Testis (tissue), 3 donors: ENCODE results near the gene TWIST1. TPM values are rescaled to one million over a fixed set of nuclear protein-coding genes. Genes with fewer than 3 reads are reported as not detected.
A peak's percentile ranks its signal among the peaks of the same experiment; 100 is the strongest.

Experiments
- DNase-seq: peaks from one replicate; pipeline ENCODE4 v3.0.0-alpha.2; 2019
- H3K27ac ChIP-seq, 2 donors: fragments of 200-600 bp; sonication (generic); one replicate each; pipeline ENCODE4 v1.5.1; 2019
- H3K27me3 ChIP-seq: fragments of 200-600 bp; sonication (generic); one replicate; pipeline ENCODE4 v1.5.1; 2019
- H3K36me3 ChIP-seq: fragments of 200-600 bp; sonication (generic); one replicate; pipeline ENCODE4 v1.5.1; 2017; ENCODE audit warnings: low read depth; ENCODE audit errors: missing control alignments
- H3K4me1 ChIP-seq: fragments of 200-600 bp; sonication (generic); one replicate; pipeline ENCODE4 v1.5.1; 2019
- H3K4me3 ChIP-seq, 2 donors: fragments of 200-600 bp; sonication (generic); one replicate each; pipeline ENCODE4 v1.5.1; 2017 to 2019
- H3K9me3 ChIP-seq: fragments of 200-600 bp; sonication (generic); one replicate; pipeline ENCODE4 v1.5.1; 2017
- POLR2A ChIP-seq: fragments of 450-650 bp; IDR thresholded peaks from one replicate; pipeline ENCODE4 v1.6.1; 2017; ENCODE audit warnings: antibody characterized with exemption, mild to moderate bottlenecking, moderate library complexity
- WGBS, 2 donors: methylation state at CpG; one replicate each; pipeline ENCODE4 v1.1.5; 2018; 5-methylcytosine and 5-hydroxymethylcytosine counted together
- intact Hi-C: fragments of 100-400 bp; cut with DNase I; formaldehyde crosslinking; loops from one replicate; pipeline ENCODE4 v1.15.1; 2023; ENCODE audit warnings: low total_unique reads
- polyA plus RNA-seq: library from polyadenylated mRNA; stranded (reverse); fragments of 350-450 nt; fragmentation: Illumina TruSeq; extraction: RNeasy Lipid Tissue Mini Kit (QIAGEN cat#74804); gene quantifications from one replicate; pipeline ENCODE4 v1.2.3, GENCODE V29; 2014; ENCODE audit warnings: low read depth, low replicate concordance; ENCODE audit not compliant: insufficient read depth
- total RNA-seq, 2 donors: library from RNA; depleted of rRNA; stranded (reverse); fragments of >200 nt; gene quantifications; one replicate each; pipeline ENCODE4 v1.2.3, GENCODE V29; 2016
- TF ChIP-seq, protein P1 (sequence below), 3 experiments: fragments of 450-650 bp in 2 of 3; fragments of 200-600 bp in 1 of 3; sonication (generic) in 1 of 3; IDR thresholded peaks; one replicate each; pipeline ENCODE4 v1.5.1; 2016 to 2019; ENCODE audit warnings: antibody characterized with exemption in 3 of 3, mild to moderate bottlenecking in 2 of 3, moderate library complexity in 1 of 3

The TWIST1 gene
- total and polyA plus RNA-seq, 3 donors from 2014 or later, result 5.2 to 22.5 (median 11.7) TPM

DNA sequence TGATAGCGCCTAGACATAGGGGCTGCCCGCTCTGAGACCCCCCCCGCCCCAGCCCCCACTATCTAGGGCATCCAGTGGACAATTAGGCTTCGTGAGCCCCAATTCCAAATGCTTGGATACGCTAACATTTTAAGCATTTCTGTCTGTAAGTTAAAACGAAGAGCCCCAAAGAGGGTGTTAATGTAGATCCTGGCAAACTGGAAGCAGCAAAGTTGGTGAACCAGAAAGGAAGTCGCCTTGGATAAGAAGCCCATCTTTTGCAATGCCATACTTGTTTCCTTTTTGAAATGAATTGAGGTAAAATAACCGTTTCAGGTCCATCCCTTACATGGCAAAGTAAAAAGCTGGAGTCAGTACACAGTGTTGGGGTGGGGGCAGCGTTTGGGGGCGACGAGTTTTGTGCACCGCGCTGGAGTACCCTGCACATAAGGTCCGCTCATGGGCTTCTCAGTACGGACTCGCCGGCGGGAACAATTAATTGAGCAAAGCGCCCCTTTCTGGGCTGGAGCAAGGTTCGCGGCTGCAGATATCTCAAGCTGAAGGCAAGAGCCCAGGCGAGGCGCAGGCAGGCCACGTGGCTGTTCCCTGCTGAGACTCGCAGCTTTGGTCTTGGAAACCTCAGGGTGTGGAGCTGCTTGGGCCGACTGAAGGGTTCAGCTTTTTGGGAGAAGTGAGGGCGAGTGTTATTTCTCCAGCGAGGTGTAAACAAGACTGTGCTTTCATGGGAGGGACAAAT, 1.4 kb upstream of the TWIST1 start:
- no peak for TF ChIP-seq POLR2A
- TF ChIP-seq, protein P1, sequence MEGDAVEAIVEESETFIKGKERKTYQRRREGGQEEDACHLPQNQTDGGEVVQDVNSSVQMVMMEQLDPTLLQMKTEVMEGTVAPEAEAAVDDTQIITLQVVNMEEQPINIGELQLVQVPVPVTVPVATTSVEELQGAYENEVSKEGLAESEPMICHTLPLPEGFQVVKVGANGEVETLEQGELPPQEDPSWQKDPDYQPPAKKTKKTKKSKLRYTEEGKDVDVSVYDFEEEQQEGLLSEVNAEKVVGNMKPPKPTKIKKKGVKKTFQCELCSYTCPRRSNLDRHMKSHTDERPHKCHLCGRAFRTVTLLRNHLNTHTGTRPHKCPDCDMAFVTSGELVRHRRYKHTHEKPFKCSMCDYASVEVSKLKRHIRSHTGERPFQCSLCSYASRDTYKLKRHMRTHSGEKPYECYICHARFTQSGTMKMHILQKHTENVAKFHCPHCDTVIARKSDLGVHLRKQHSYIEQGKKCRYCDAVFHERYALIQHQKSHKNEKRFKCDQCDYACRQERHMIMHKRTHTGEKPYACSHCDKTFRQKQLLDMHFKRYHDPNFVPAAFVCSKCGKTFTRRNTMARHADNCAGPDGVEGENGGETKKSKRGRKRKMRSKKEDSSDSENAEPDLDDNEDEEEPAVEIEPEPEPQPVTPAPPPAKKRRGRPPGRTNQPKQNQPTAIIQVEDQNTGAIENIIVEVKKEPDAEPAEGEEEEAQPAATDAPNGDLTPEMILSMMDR (IDR thresholded peaks at IDR 0.05), result no peak
- 38 to 43% methylated on average over 25 to 28 of the region's 28 CpGs for WGBS, 2 donors

DNA sequence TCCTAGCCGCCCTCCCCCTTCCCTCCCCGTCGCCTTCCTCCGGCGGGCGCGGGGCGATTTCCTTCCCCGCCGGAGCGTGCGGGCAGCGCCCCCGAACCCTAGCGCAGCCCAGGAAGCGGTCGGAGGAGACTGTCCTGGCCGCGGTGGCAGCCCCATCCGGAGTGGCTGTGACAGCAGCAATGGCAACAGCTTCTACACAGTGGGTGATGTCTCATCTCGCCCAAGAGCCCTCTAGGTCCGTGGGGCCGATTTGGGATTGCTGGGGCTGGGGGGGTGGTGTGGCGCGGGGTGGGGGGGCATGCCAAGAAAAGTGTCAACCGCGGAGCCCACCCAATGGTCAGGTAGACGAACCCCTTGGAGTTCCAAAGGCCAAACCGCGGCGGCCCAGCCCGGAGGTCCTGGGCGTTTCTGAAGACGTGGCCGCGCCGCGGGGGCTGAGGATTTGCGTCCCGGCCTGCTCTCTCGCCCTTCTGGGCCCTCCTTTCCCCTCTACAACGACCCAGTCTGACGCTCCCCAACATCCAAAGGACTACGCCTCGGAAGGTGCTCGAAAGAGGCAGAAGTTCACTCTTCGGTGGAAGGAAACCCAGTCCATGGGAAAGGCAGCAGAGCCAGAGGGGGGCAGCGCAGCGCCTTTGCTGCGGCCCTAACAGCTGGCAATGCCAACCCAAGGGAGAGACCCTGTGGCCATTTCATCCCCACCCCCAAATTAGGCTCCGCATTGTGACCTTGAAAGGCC, 603 bp upstream of the TWIST1 start:
- intact Hi-C loops, result no loop called here
- 4 to 5% methylated on average over 4 to 50 of the region's 51 CpGs for WGBS, 2 donors
- TF ChIP-seq, protein P1 (IDR thresholded peaks at IDR 0.05), result no peak
- no peak for TF ChIP-seq POLR2A
- Histone ChIP-seq H3K36me3 (no peaks in the 10 kb centered on the region), H3K27me3 (no peaks in the 10 kb centered on the region), H3K27ac (peak overlapping the region; percentile 54 to 59), H3K9me3 (no peaks in the 10 kb centered on the region), H3K4me3 (peak overlapping the region; percentile 60 to 68), H3K4me1 (peaks cover 9% of the 10 kb centered on the region)
- DNase-seq, result no peak

More for the DNA sequence above, 1.4 kb upstream of the TWIST1 start:
- H3K4me1 ChIP-seq, result peaks cover 9% of the 10 kb centered on the region
- no peaks in the 10 kb centered on the region for H3K36me3 ChIP-seq
- H3K27ac ChIP-seq, result peak overlapping the region in 1 of 2 donors; percentile 59
- DNase-seq, result no peak
- H3K27me3 ChIP-seq, result no peaks in the 10 kb centered on the region
- H3K9me3 ChIP-seq, result no peaks in the 10 kb centered on the region
- intact Hi-C loops, result no loop called here
- peak overlapping the region in 1 of 2 donors; percentile 68 for H3K4me3 ChIP-seq

DNA sequence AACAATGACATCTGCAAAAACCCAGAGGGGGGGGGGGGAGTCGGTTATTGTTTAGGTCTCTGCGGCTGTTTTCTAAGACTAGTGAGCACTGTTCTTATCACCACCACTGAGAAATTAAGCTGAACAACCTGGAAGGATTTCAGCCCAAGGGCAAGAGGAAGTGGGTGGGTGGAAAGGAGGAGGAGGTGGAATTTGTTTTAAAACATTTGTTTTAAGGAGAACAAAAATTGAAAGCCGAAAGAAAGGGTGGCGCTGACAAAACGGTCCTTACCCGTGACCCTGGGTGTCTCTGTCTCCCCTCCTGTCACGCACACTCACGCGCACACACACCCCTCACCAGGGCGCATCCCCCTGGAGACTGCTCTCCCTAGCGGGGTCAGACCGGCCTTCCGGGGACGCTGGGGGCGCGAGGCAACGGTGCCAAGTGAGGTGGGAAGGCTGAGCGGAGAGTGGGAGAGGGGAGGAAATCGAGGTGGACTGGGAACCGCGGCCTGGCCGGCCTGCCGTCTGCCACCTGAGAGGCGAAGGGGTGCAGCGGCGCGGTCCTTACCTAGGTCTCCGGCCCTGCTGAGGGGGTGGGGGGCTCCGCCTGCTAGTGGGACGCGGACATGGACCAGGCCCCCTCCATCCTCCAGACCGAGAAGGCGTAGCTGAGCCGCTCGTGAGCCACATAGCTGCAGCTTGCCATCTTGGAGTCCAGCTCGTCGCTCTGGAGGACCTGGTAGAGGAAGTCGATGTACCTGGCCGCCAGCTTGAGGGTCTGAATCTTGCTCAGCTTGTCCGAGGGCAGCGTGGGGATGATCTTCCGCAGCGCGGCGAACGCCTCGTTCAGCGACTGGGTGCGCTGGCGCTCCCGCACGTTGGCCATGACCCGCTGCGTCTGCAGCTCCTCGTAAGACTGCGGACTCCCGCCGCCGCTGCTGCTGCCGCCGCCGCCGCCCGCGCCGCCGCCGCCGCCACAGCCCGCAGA, 1.0 kb downstream of the TWIST1 start:
- peak overlapping the region; percentile 60 to 68 for H3K4me3 ChIP-seq
- no peaks in the 10 kb centered on the region for H3K36me3 ChIP-seq
- TF ChIP-seq POLR2A, result no peak
- TF ChIP-seq, protein P1 (IDR thresholded peaks at IDR 0.05), result no peak
- 1 to 2% methylated on average over 27 to 35 of the region's 70 CpGs for WGBS, 2 donors
- peak; percentile 56 for DNase-seq
- H3K9me3 ChIP-seq, result no peaks in the 10 kb centered on the region
- H3K27ac ChIP-seq, result peak overlapping the region in 1 of 2 donors; percentile 15
- H3K4me1 ChIP-seq, result peaks cover 9% of the 10 kb centered on the region
- intact Hi-C loops, result no loop called here
- H3K27me3 ChIP-seq, result no peaks in the 10 kb centered on the region

DNA sequence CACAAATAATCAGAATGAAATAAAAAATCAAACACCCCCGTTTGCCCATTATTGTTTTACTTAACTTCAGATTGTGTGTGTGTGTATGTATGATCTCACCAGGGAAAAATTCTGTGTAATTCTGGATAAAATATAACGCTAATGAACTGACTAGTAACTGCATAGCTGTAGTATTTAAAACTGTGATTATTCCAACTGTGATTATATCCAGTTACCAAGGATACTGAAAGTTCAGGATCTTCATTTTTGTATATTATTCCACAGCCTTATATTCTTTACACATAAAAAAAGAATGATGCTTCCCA, 2.9 kb downstream of the TWIST1 start:
- no peak overlapping the region for H3K27ac ChIP-seq
- H3K36me3 ChIP-seq, result no peaks in the 10 kb centered on the region
- WGBS, 2 donors, result 42 to 45% methylated on average over 2 of the region's 2 CpGs
- no peak for DNase-seq
- H3K4me1 ChIP-seq, result peaks cover 4% of the 10 kb centered on the region
- intact Hi-C loops, result no loop called here
- H3K9me3 ChIP-seq, result no peaks in the 10 kb centered on the region
- TF ChIP-seq, protein P1 (IDR thresholded peaks at IDR 0.05), result no peak
- no peak for TF ChIP-seq POLR2A
- H3K27me3 ChIP-seq, result no peaks in the 10 kb centered on the region
- no peak overlapping the region for H3K4me3 ChIP-seq
